PFSK-1 (cell line): ENCODE measurements around the gene ZNF264.

Experiments used
- FOXP2 ChIP-seq: optimal IDR thresholded peaks from 2 replicates; pipeline ENCODE3; 2011; ENCODE audit warnings: borderline replicate concordance, control low read depth, inconsistent platforms; ENCODE audit not compliant: insufficient read depth; ENCODE audit errors: extremely low read length, extremely low read depth
- POLR2AphosphoS5 ChIP-seq: IDR thresholded peaks from 2 replicates; pipeline ENCODE4 v1.6.1; 2012; ENCODE audit warnings: low read depth, mild to moderate bottlenecking, control low read depth, low read length, moderate library complexity
- REST ChIP-seq, 2 experiments: IDR thresholded peaks; 2 replicates each; pipeline versions ENCODE4 v1.6.1 to v1.8.0; 2011 to 2012; ENCODE audit warnings: low read depth in 2 of 2, low read length in 2 of 2, control low read depth in 1 of 2, inconsistent platforms in 1 of 2, mild to moderate bottlenecking in 1 of 2, moderate library complexity in 1 of 2; ENCODE audit not compliant: insufficient read depth in 1 of 2
- SIN3A ChIP-seq: IDR thresholded peaks from 2 replicates; pipeline ENCODE4 v1.6.1; 2012; ENCODE audit warnings: mild to moderate bottlenecking, low read length, moderate library complexity, borderline replicate concordance; ENCODE audit not compliant: insufficient read depth
- TAF1 ChIP-seq: IDR thresholded peaks from 2 replicates; pipeline ENCODE4 v1.6.1; 2012; ENCODE audit warnings: low read length, control low read depth, borderline replicate concordance; ENCODE audit not compliant: insufficient read depth

DNA sequence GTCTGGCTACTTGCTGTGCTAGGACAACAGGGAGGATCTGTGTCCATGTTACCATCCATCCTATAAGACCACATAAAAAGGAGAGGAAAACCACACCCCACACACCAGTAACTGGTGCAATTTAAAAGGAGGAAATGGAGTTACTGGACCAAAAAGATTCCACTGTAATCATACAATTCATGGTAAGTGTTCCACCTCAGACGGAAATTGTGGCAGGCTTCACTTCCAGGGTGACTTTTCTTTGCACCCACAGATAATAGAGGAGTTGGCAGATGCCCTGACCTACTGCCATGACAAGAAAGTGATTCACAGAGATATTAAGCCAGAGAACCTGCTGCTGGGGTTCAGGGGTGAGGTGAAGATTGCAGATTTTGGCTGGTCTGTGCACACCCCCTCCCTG is 41.9 kb downstream of the ZNF264 start:
- TF ChIP-seq POLR2AphosphoS5 (no peak), REST (IDR thresholded peaks at IDR 0.05; ENCODE audit: insufficient read depth in 1 of 2, low read depth in 2 of 2, low read length in 2 of 2) (no peak), TAF1 (no peak), SIN3A (no peak), FOXP2 (no peak)
